IPS-20b (cell line): ENCODE measurements around the gene SMIM29.

ENCODE experiments used
- H3K27ac ChIP-seq: one replicate; pipeline ENCODE4 v1.5.1; 2013; ENCODE audit warnings: low read length
- H3K27me3 ChIP-seq: 2 replicates; pipeline ENCODE4 v1.6.1; 2013; ENCODE audit warnings: mild to moderate bottlenecking, low read length, inconsistent platforms; ENCODE audit not compliant: insufficient read depth
- H3K36me3 ChIP-seq: 2 replicates; pipeline ENCODE4 v1.6.1; 2013; ENCODE audit warnings: low read depth, mild to moderate bottlenecking, inconsistent platforms, low read length, moderate library complexity; ENCODE audit not compliant: insufficient read depth
- H3K4me1 ChIP-seq: 2 replicates; pipeline ENCODE4 v1.6.1; 2013; ENCODE audit warnings: mild to moderate bottlenecking, control low read depth, inconsistent platforms, low read length, moderate library complexity; ENCODE audit not compliant: insufficient read depth
- H3K4me3 ChIP-seq: 2 replicates; pipeline ENCODE4 v1.5.1; 2013; ENCODE audit warnings: mild to moderate bottlenecking, low read length, inconsistent platforms
- H3K9ac ChIP-seq: 2 replicates; pipeline ENCODE4 v1.6.1; 2013; ENCODE audit warnings: low read depth, mild to moderate bottlenecking, inconsistent platforms, low read length, moderate library complexity
- H3K9me3 ChIP-seq: 2 replicates; pipeline ENCODE4 v1.6.1; 2013; ENCODE audit warnings: mild to moderate bottlenecking, low read depth, low read length, inconsistent platforms; ENCODE audit not compliant: insufficient read depth

Gene SMIM29

DNA sequence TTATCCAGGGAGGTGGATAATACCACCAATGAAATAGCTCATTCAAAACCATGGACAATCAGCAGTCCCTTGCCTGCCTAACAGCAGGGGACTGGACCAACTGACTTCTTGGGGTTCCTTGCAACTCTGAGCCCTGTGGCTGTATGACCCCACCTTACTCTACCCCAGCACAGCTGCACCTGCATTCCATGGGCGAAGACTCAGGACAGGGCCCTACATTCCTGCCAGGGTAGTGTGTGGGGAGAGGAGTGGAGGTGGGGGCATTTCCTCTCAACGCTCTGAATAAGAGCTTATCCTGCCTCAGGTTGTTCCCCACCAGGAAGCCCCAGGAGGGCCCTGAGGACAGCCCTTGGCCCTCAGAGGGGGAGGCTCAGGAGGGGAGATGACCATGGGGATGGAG is 42.9 kb downstream of the SMIM29 start:
- Histone ChIP-seq H3K27me3 (no peaks in the 10 kb centered on the region), H3K27ac (no peak overlapping the region), H3K9me3 (no peaks in the 10 kb centered on the region), H3K4me1 (no peaks in the 10 kb centered on the region; the same call in 1 of the 2 replicates), H3K9ac (no peak overlapping the region), H3K36me3 (no peaks in the 10 kb centered on the region), H3K4me3 (no peak overlapping the region)

DNA sequence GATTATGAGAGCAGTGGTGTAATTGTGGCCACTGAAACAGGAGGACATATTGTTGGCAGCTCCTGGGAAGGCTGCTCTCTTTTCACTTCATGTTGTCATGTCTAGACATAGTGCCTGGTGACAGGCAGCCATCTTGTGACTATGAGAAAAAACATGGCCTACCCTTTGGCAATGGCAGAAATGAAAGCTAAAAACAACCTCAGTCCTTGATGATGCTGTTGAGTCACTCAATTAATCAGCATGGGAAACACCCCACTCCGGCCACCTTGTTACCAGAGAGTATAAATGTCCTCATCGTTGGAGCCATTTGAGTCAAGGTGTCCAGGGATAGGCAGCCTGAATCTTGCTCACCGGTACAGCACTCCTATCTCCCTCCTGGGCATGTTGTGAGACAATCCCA is 43.3 kb downstream of the SMIM29 start:
- Histone ChIP-seq H3K27me3 (no peaks in the 10 kb centered on the region), H3K4me1 (no peaks in the 10 kb centered on the region; the same call in 1 of the 2 replicates), H3K9ac (no peak overlapping the region), H3K27ac (no peak overlapping the region), H3K36me3 (no peaks in the 10 kb centered on the region), H3K9me3 (no peaks in the 10 kb centered on the region), H3K4me3 (no peak overlapping the region)

DNA sequence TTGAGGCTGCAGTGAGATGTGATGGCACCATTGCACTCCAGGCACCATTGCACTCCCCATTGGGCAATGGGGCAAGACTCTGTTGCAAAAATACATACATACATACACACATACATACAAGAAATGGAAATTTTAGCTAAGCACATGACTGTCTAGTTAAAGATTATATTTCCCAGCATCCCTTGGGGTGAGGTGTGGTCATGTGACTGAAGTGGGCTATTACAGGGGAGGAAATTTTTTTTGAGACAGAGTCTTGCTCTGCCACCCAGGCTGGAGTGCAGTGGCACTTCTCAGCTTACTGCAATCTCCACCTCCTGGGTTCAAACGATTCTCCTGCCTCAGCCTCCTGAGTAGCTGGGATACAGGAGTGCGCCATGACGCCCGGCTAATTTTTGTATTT is 44.1 kb downstream of the SMIM29 start:
- Histone ChIP-seq H3K27me3 (no peaks in the 10 kb centered on the region), H3K4me1 (no peaks in the 10 kb centered on the region; the same call in 1 of the 2 replicates), H3K9ac (no peak overlapping the region), H3K36me3 (no peaks in the 10 kb centered on the region), H3K27ac (no peak overlapping the region), H3K4me3 (no peak overlapping the region), H3K9me3 (no peaks in the 10 kb centered on the region)

DNA sequence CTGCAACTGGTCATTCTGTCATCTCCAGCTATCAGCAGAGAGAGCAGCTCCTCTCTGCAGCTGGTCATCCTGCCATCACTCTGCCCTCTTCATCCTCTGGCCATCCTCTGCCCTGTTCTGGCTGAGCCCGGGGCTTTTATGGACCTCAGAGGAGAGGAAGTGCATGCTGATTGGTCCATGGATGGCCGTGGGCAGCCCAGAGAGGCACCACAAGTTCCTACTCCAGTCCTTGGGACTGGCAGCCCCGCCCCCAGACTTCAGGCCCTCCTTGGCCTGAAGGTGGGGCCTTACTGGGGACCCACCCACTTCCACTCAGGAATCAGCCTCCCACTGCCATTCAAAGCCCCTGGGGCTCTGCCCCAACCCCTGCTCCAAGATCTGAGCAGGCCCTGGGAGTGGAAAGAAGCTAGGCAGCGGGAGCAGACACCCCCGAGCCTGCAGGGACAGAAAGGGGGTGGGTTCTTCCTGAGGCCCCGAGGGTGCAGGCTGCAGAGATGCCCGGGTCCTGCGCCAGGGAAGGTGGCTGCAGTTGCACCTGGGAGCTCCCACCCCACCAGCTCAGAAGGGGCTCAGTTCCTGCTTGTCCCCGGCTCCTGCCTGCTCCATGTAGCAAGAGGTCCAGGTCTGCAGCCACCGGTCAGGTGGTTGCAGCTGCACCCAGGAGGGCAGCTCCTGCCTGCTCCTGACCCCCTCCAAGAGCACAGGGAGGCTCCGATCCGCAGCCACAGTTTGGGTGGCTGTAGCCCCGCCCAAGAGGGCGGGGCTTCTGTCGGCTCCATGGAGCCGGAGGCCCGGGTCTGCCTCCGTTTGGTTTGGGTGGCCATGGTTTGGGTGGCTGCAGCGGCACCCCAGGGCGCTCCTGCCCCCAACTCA is 46.2 kb downstream of the SMIM29 start:
- H3K9ac ChIP-seq: no peak overlapping the region
- H3K36me3 ChIP-seq: no peaks in the 10 kb centered on the region
- no peaks in the 10 kb centered on the region for H3K9me3 ChIP-seq
- H3K27ac ChIP-seq: no peak overlapping the region
- no peaks in the 10 kb centered on the region for H3K27me3 ChIP-seq
- no peak overlapping the region for H3K4me3 ChIP-seq
- H3K4me1 ChIP-seq: no peaks in the 10 kb centered on the region; the same call in 1 of the 2 replicates

DNA sequence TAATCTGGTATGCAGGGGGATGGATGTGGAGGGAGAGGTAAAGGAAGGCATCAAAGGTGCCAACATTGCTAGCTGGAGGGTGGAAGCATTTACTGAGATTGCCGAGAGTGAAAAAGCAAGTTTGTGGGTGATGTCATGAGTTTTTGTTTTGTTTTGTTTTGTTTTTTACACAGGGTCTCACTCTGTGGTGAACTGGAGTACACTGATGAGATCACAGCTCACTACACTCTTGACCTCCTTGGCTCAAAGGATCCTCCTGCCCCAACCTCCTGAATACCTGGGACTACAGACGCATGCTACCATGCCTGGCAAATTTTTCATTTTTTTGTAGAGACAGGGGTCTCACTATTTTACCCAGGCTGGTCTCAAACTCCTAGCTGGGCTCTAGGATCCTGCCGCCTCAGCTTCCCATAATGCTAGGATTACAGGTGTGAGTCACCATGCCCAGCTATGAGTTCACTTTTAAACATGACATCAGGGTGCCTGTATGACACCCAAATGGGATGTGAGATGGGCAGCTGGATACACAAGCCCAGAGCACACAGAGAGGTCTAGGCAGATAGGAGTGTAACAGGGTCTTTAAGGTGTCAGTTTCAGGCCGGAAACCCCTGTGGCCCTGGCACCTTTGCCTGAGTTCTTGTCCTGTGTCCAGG is 47.2 kb downstream of the SMIM29 start:
- H3K27ac ChIP-seq: no peak overlapping the region
- H3K9me3 ChIP-seq: no peaks in the 10 kb centered on the region
- no peaks in the 10 kb centered on the region for H3K27me3 ChIP-seq
- H3K4me1 ChIP-seq: no peaks in the 10 kb centered on the region; the same call in 1 of the 2 replicates
- no peak overlapping the region for H3K9ac ChIP-seq
- H3K4me3 ChIP-seq: no peak overlapping the region
- no peaks in the 10 kb centered on the region for H3K36me3 ChIP-seq

DNA sequence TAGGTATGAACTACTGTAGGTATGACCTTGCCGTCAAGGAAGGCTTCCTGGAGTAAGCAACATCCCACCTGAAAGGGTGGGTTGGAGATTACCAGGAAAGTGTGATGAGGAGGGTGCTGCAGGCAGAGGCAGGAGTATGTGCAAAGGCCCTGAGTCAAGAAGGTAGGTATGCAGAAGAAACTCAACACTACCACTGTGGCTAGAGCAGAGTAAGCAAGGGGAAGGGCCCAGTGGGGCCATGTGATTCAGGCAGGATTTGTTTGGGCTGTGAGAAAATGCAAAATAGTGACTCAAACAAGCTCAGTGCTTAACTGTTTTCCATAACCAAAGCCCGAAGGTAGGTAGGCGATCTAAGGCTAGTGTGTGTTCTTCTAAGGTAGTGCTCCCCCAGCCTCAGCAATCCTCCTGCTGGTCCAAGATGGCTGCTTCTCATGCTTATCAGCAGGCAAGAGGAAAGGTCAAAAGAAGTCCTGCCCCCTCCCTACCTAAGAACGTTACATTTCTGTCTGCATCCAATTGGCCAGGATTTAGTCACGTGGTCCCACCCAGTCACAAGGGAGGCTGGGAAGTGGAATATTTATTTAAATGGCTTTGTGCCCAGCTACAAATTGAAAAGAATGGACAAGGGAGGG is 48.4 kb downstream of the SMIM29 start:
- Histone ChIP-seq H3K27me3 (peaks cover 8% of the 10 kb centered on the region), H3K4me1 (no peaks in the 10 kb centered on the region; the same call in 1 of the 2 replicates)

DNA sequence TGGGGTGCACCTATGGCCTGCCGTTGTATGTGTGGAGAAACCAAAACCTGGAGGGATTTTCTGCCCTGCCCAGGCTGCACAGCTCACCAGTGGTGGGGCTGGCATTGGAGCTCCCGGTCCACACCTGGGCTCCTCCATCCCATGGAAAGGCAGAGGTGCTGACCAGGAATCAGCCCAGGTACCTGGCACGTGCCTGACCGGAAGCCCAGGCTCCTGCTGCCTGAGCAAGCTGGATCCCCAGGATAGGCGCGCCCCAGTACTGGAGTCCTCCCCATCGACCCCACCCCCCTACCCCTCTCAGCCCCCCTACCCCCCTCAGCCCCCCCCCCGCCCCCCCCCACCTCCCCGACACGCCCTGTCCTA is 52.0 kb downstream of the SMIM29 start:
- H3K4me1 ChIP-seq: no peaks in the 10 kb centered on the region
- no peak overlapping the region for H3K27ac ChIP-seq
- peaks cover 14% of the 10 kb centered on the region for H3K27me3 ChIP-seq
- H3K36me3 ChIP-seq: no peaks in the 10 kb centered on the region
- H3K9ac ChIP-seq: no peak overlapping the region
- 0 out of 2 replicates have a peak overlapping the region, but pooled peaks have one; percentile 39 for H3K4me3 ChIP-seq
- H3K9me3 ChIP-seq: no peaks in the 10 kb centered on the region

More for the DNA sequence above, 48.4 kb downstream of the SMIM29 start:
- H3K9ac ChIP-seq: no peak overlapping the region
- H3K36me3 ChIP-seq: no peaks in the 10 kb centered on the region
- no peak overlapping the region for H3K27ac ChIP-seq
- H3K9me3 ChIP-seq: no peaks in the 10 kb centered on the region
- H3K4me3 ChIP-seq: no peak overlapping the region
